Daoy (cell line): ENCODE results near the gene SLC10A7. TPM values are rescaled to one million over a fixed set of nuclear protein-coding genes. Genes with fewer than 3 reads are reported as not detected.

Source experiments
- DNase-seq: peaks from one replicate; pipeline ENCODE4 v3.0.0-alpha.2; 2015; ENCODE audit warnings: low read depth
- total RNA-seq: library from RNA; depleted of rRNA; stranded (reverse); fragments of >200 nt; shearing (Covaris generic); gene quantifications from 2 replicates; pipeline ENCODE4 v1.2.3, GENCODE V29; 2014

Gene SLC10A7
- total RNA-seq, 1 experiment from 2014 or later: 5.6 TPM

DNA sequence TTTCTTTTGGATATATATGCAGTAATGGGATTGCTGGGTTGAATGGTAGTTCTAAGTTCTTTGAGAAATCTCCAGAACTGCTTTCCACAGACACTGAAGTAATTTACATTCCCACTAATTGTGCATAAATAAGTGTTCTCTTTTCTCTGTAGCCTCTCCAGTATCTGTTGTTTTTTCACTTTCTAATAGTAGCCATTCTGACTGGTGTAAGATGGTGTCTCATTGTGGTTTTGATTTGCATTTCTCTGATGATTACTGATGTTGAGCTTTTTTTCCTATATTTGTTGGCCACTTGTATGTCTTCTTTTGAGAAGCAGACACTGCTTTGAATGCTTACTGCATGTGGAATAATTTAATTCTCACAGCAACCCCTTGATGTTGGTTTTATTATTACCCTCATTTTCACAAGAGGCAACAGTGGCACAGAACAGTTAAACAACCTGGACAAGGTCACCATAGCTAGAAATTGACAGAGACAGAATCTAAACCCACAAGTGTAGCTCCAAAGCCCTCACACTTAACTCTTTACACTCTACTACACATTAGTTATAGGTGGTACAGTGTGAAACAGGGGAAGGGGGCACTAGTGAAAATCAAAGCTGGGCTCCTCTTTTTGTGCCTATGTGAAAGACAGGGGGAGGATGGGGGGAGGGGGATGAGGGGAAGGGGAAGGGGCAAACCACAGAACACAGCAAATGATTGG is 211.3 kb downstream of the SLC10A7 start:
- DNase-seq: no peak

DNA sequence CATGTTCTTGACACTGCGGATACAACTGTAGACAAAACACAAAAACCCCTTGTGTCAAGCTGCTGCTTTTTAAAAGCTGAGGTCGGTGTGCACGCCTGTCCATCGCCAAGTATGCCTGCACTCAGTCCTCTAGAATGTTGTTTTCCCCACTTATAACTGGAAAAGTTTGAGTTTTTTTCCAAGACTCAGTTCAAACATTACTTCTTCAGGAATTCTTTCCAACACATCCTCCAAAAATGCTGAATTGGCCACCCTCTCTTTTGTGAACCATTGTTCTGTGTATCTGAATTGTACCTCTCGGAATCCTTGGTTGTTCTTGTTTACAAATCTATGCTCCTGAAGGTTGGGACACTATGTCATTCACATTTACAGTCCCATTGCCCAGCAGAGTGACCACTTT is 212.8 kb downstream of the SLC10A7 start:
- DNase-seq: no peak

DNA sequence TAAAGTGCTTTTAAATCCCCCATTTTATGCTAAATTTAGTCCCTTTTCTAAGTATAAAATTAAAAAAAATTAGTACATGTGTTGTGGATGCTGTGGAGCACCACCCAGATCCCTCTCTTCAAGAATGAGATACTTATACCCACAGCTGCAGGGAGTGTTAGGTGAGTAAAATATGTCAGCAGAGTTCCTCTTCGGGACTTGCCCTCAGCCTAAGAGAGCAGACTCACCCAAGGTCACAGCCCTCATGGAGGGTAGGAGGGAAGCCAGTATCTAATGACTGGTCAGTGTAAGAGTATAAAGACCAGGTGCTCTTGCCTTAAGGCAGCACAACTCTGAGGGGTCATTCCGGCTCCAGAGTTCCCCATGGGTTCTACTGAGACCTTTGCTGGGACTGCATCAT is 218.9 kb downstream of the SLC10A7 start:
- no peak for DNase-seq

DNA sequence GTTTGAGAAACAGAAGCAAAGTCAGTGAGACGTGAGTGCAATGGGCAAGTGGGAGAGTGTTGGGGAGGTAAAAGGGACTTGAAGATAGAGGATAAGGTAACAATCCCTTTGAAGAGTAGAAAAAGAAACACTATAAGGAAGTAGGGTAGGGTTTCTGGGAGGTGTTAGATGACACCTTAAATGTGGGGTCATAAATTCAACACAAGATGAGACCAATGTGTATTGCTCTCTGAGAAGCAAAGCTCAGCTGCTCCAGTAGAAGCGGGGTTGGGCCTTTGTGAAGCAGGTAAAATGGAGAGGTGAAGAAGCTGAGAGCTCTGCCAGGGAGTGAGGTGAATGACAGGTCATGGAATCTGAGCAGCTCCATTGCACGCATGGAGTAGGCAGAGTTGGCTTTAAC is 222.1 kb downstream of the SLC10A7 start:
- DNase-seq: no peak

DNA sequence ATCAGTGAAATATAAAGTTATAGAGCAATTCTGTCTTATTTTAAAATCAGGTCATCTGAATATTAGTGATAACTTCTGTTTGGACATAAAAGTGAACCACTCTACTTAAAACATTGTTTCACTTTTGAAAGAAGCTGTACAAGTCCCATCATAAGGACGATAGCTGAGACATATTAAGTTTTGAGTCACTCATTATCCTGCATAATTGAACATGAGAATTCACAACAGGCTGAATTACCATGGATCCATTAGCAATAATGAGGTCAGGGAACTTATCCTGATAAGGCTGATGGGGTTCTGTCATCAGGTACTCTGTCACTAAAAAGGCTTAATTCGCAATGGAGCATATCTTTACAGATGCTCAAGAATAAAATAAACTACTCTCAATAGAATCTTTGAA is 227.0 kb downstream of the SLC10A7 start:
- DNase-seq: no peak

DNA sequence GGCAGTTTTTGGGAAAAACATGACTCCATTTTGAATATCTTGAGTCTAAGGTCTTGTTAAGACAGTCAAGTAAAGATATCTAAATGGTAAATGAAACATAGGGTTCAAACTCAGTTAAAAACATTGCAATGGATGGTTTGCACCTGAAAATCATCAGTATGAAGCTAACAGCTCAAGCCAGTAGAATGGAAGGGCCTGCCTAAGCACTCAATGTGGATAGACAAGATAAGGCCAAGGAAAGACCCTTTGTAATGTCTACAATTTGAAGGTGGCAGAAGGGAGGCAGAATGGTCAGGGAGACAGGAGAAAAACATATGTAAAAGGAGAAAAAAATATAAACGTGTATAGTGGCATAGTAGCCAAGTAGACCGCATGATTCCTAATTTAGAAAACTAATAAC is 229.2 kb downstream of the SLC10A7 start:
- DNase-seq: no peak

DNA sequence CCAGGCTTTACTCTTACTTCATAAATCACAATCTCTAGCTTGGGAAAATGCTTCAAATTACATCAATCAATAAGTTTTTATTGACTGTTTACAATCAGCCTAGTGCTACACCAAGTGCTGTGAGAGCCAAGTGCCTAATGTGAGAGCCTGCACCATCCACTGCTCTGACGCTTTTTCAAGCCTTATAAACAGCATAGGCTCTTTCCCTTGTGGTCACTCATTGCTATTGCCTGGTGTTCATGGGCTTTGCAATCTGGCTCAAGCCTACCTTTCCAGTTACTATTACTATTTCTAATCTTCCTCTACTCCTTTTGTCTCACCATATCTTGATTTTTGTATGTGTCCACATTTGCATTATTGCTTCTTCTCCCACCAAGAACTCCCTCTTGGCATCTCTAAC is 230.4 kb downstream of the SLC10A7 start:
- no peak for DNase-seq

DNA sequence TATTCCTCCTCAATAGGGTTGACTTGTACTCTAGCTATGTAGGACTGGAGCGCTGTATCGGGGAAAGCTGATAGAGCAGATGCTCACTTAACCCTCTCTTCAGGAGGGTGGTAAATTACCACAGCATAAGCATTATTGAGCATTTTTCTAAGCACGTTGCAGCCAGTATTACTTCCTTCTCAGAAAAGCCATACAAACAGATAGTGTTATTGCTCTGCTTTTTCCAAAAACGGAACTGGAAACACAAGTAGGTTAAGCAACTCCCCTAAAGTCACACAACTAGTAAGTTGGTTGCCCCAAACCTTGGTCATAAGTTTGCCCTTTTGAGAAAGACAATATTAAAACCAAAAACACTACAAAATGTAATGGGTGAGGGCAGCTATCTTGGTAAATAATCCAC is 233.5 kb downstream of the SLC10A7 start:
- DNase-seq: no peak

DNA sequence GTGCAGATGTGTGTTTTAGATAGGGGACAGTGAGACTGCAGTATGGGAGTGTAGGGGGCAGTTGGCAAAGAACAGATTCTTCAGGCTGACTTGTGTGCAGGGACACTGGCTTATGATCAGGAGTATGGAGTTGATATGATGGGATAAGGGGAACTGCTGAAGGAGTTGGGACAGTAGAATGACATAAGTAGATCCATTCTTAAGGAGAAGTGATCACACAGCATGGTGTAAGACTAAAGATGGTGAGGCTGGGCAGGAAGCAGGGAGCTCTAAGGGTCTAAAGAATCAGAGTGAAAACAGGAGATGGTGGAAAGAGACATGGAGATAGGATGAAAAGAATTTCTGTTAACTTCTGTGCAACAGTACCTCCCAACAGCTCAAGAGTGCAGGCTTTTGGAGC is 236.7 kb downstream of the SLC10A7 start:
- DNase-seq: no peak

DNA sequence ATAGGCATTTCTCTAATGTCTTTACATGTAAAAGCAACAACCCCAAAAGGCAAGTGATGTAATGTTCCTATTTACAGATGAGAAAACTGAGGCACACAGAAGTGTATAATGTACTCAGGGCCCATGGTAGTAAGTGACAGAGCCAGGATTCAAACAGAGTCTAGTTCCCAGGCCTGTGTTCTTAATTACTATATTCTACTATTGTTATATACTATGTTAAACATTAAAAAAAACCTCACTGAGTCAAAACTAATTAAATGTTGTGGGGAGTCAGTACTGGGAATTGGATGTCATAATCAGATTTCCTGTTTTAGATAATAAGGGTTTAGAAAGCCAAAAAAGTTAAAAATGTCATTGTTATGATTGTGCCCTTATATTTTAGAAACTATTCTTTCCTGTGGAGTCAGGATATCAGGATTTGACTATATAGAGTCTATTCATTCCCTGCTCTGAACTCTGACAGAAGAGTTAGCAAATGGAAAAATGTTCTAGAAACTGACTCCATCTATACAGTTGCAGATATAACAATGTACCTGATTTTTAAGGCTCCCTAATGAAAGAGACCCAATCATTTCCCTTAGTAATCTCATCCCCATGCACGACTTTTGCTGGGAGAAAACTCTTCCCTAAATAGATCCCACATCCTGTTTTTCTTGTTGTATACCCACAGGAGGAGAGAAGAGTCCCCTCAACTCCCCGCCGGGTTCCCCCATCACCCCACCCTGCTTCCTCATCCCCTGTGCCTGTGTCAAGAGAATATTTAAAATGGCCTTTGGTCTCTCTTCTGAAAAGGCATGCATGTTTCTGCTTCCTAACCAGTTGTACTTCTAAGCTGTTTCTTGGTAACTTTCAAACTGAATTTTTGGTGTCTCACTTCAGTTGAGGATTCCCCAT is 237.7 kb downstream of the SLC10A7 start:
- DNase-seq: no peak

DNA sequence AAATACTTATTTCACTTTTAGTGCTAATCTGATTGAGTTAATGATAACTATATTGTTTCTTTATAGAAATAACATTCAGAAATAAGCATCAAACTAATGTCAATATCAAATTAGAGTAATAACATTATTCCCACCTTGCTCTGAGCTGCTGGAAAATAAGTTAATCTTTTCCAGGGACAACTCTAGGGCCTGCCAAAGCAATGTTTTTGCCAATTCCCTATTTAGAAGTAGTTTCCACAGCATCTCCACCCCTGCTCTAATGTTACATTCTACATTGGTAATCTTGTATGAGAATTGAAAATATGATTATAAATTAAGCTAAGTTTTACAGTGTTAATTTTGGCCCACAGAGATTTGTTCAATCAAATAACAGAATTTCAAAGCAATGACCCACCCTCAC is 239.1 kb downstream of the SLC10A7 start:
- DNase-seq: no peak

DNA sequence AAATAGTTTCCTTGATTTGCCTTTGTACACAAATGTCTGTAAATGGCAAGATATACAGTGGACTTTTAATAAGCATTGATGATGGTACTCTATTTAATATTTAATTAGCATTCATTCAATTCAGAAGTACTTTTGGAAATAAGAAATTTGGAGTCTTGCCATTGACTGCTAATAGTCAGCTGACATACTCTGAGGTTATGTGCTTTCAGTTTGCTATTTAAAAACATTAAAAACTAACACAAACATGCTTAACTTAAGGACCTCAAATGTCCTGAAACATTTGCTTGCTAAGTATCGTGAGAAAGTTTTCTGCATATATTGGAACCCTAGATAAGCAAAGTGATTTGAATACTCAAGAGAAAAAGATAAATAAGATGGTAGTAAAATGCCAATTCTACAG is 242.8 kb downstream of the SLC10A7 start:
- DNase-seq: no peak

DNA sequence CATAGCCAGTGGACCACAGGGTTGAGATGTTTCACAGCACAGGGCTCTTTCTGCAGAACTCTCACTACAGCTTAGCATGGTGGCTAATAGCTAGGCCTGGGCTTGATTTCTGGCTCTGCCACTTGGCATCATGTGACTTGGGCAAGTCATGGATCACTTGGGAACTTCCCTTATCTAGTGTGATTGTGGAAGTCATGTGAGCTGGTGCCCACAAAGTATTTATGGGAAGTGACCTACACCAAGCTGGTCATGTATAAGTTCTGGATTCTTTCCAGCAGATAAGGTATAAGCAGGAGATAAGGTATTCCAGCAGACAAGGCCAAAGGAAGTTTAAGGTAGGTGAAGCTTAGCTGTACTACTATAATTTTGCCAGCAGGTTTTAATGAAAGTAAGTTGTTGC is 246.4 kb downstream of the SLC10A7 start:
- DNase-seq: no peak

DNA sequence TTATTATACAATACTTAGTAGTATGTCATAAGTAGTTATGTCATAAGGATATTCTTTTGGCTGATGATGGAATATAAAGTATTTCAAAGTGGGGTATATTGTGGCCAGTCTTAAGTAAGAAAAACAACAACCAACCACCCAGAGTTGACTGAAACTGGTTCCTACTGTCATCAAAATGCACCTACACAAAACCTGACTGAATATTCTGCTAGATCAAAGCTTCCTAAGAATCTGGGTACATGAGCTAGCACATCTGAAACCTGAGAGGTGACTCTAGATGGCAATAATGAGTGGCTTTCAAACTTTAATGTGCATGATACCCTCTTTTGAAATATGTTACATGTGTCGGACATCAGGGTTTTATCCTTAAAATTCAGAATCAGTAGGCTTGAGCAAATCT is 247.0 kb downstream of the SLC10A7 start:
- DNase-seq: no peak

DNA sequence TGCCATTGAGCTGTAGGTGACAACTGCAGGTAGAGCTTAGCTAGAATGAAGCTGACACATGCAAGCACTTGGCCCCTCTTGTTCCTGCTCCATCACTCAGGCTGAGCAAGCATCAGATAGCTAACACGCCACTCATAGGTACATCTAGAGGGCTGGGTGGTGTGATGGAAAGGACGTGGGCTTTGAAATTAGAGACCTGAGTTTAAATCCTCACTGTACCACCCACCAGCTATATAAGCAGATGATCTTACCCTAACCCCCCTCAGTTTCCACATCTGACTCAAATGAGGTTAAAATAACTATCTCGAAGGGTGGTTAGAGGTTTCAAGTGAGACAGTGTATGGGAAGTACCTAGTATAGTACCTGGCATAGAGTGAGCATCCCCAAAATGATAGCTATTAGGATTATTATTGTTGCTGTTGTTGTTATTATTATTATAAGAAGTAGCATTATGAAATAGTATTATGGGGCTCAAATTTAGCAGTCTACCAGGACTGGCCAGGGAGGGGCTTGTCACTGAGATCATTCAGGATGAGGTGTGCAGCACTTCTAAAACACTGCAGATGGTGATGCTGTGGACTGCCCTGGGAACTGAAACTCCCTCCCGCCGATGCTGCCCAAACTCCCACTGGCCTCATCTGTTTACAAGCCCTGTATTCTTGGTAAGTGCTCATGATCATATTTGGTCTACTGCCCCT is 248.4 kb downstream of the SLC10A7 start:
- DNase-seq: no peak

DNA sequence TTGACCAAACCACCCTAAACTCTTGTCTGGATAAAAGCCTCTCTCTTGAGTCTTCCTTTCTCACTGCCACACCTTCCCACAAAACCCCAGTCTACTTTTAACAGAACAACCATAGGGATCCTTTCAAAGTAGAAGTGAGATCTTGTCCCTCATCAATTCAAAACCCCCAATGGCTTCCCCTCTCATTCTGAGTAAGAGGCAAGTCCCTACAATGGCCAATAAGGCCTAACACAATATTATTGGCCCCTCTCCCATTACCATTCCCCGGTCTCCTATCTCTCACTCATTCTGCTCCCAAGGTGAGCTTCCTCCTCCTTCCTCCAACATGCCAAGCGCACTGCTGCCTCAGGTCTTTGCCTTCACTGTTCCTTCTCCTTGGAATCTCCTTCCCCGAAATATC is 250.3 kb downstream of the SLC10A7 start:
- no peak for DNase-seq

DNA sequence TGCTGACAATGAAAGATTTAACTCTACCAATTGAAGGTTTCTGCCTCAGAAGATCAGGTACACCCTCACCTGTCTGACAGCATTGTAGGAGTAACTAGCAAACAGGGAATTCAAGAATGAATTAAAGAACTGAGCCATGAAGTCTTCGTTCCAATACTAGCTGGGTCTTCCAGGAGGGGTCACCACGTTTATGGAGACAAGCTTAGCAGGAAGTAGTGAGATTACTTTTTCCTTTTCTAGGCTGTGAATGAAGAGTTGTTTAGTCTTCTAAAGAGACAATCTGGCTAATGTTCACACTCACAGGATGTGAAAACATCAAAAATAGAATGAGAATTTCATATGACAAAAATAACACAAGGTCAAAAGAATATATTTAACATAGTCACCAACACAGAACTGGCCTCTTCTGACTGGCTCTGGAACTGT is 252.5 kb downstream of the SLC10A7 start:
- DNase-seq: no peak

DNA sequence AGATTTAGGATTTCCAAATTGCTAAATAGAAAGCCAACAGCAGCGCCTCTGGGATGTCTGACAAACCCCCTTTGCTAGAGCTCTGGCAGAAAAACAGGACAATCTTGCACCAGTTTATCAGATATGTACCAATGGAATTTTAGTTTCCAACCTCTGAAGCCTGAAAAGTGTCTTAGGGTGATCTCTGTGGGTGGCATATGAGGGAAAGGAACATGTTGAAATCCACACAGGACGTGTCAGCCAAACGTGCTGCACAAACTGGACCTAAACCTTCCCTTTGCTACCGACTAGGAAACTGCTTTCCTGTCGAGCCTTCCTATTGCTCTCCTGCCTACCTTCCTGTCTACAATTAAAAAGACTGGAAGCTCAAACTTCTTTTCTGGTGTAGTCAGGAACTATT is 253.9 kb downstream of the SLC10A7 start:
- DNase-seq: no peak

DNA sequence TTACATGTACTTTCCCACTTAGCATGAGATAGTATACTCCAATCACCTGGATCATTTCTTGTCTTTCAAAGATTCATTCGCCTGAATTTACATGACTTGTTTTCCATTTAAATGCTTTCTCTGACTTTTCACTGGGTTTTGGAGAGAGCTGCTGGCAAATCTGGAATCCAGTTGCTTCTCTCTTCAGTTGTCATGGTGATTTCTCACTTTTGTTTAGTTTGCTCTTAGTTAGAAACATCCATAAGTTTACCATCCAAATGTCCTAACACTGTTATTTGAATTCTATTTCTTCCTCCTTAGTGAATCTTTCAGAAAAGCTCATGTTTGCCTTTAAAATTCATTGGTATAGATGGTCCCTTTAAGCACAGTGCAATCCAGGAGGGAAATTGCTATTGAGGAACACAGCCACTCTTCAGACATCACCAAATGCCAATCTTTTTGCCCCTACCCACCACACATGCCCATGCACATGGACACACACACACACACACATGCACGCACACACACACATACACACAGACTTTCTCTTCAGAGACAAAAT is 255.7 kb downstream of the SLC10A7 start:
- DNase-seq: no peak

DNA sequence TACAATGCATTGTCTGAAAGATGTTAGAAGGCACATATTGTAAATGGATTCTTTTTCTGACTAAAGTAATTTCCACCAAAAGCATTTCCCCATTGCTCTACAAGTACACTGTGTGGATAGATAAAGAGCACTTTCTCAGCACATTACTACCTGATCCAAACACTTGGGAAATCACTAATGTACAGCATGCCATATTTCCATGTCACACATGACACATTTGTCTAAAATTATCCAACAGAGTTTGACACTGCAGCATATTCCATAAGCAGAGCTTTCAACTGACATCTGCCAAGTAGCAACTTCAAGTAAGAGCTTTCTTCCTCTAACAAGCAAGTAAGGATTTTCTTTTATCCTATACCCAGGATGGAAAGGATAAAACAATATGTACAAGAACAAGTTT is 257.9 kb downstream of the SLC10A7 start:
- no peak for DNase-seq

DNA sequence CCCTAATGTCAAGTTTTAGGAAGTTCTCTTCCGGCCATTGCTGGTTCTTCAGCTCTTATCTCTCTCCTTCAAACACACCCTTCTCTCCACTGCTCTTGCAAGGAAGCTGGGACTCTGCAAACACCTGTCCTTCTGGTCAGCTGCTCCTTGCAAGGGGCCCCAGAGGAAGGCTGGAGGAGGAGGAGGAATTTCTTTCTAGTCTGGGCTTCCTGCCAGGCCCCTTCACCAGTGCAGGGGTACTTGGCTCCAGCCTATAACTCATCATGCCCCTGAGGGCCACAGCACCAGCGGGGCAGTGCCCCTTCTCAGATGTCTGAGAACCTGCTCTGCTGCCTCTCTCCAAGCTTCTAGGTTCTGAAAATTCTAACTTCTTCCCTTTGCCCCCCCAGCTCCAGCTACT is 260.7 kb downstream of the SLC10A7 start:
- DNase-seq: no peak

DNA sequence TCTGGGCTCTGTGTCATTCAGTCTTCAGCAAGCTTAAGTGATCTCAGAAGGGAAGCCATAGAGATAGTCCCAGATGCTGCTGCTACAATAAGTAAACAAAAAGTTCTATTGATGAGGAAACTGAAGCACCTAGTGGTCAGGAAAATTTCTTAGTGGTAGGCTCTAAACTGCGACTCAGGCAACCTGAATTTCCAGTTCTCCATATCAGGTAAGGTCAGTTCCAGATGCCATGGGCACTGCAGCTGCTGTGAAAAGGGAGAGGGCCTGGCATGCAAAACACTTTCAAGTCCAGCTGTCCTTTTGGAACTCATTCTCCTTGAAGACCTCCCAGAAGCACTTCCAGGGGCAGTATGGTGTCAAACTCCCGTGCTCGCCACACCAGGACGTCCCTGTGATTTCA is 261.2 kb downstream of the SLC10A7 start:
- no peak for DNase-seq
